ENCODE data around the gene TNNC1. TPM values are rescaled to one million over a fixed set of nuclear protein-coding genes. Genes with fewer than 3 reads are reported as not detected.

Gene TNNC1
- total RNA-seq, 2 experiments from 2014 or later: 0.57 to 3.2 TPM

GRCh38 chr3:52438579-52439425, 15.0 kb downstream of the TNNC1 start:
- no TSS peak for BruUV-seq (replicated peaks)
- no peaks in the 10 kb centered on the region for H3K9me3 ChIP-seq (ENCODE audit: low read length)
- CTCF ChIA-PET (ENCODE audit: unreplicated experiment): no interaction called here

GRCh38 chr3:52438104-52438376, 15.8 kb downstream of the TNNC1 start:
- H3K36me3 ChIP-seq (ENCODE audit: insufficient read depth, low read length): no peaks in the 10 kb centered on the region
- no peak overlapping the region for H2AFZ ChIP-seq (ENCODE audit: low read length)
- BruUV-seq (replicated peaks): no TSS peak
- TF ChIP-seq CTCF (conservative IDR thresholded peaks at IDR 0.05; ENCODE audit: low read length): no peak
- no peak for TF ChIP-seq EZH2phosphoT487 (IDR thresholded peaks at IDR 0.05; ENCODE audit: borderline replicate concordance, low read depth, low read length)
- H3K4me1 ChIP-seq (ENCODE audit: insufficient read depth, low read length, poor library complexity, severe bottlenecking): peaks cover 8% of the 10 kb centered on the region
- H3K4me2 ChIP-seq (ENCODE audit: low read length): no peak overlapping the region
- no peak for DNase-seq (ENCODE audit: low spot score)
- H3K9me2 ChIP-seq (ENCODE audit: insufficient read depth, low read length): no peaks in the 10 kb centered on the region
- H3K27ac ChIP-seq (ENCODE audit: low read depth, low read length, poor library complexity, severe bottlenecking): no peak overlapping the region
- POLR2A ChIA-PET: no interaction called here
- intact Hi-C loops (cut with micrococcal nuclease; ENCODE audit: unreplicated experiment): no loop called here
- H3K9me3 ChIP-seq (ENCODE audit: low read length): no peaks in the 10 kb centered on the region
- CTCF ChIA-PET (ENCODE audit: unreplicated experiment): no interaction called here
- no peaks in the 10 kb centered on the region for H4K20me1 ChIP-seq (ENCODE audit: insufficient read depth, low read length)
- no peaks in the 10 kb centered on the region for H3K79me2 ChIP-seq (ENCODE audit: insufficient read depth, low read depth, low read length)
- H3K4me3 ChIP-seq (ENCODE audit: low read depth, low read length, poor library complexity, severe bottlenecking): no peak overlapping the region

More at GRCh38 chr3:52438579-52439425, 15.0 kb downstream of the TNNC1 start:
- Histone ChIP-seq H3K27ac (ENCODE audit: low read depth, low read length, poor library complexity, severe bottlenecking) (no peak overlapping the region), H3K9me2 (ENCODE audit: insufficient read depth, low read length) (no peaks in the 10 kb centered on the region), H4K20me1 (ENCODE audit: insufficient read depth, low read length) (no peaks in the 10 kb centered on the region), H3K79me2 (ENCODE audit: insufficient read depth, low read depth, low read length) (no peaks in the 10 kb centered on the region), H3K4me2 (ENCODE audit: low read length) (no peak overlapping the region), H3K4me1 (ENCODE audit: insufficient read depth, low read length, poor library complexity, severe bottlenecking) (peaks cover 8% of the 10 kb centered on the region), H3K4me3 (ENCODE audit: low read depth, low read length, poor library complexity, severe bottlenecking) (no peak overlapping the region), H2AFZ (ENCODE audit: low read length) (no peak overlapping the region), H3K36me3 (ENCODE audit: insufficient read depth, low read length) (no peaks in the 10 kb centered on the region)
- TF ChIP-seq EZH2phosphoT487 (IDR thresholded peaks at IDR 0.05; ENCODE audit: borderline replicate concordance, low read depth, low read length): no peak
- no peak for TF ChIP-seq CTCF (conservative IDR thresholded peaks at IDR 0.05; ENCODE audit: low read length)
- no peak for DNase-seq (ENCODE audit: low spot score)
- intact Hi-C loops (cut with micrococcal nuclease; ENCODE audit: unreplicated experiment): no loop called here
- POLR2A ChIA-PET: no interaction called here

- no peak for DNase-seq (ENCODE audit: low spot score)
- no peaks in the 10 kb centered on the region for H3K9me2 ChIP-seq (ENCODE audit: insufficient read depth, low read length)
- H3K9me3 ChIP-seq (ENCODE audit: low read length): no peaks in the 10 kb centered on the region
- H3K4me1 ChIP-seq (ENCODE audit: insufficient read depth, low read length, poor library complexity, severe bottlenecking): peaks cover 8% of the 10 kb centered on the region
- H3K27ac ChIP-seq (ENCODE audit: low read depth, low read length, poor library complexity, severe bottlenecking): no peak overlapping the region
- no peaks in the 10 kb centered on the region for H3K36me3 ChIP-seq (ENCODE audit: insufficient read depth, low read length)
- no TSS peak for BruUV-seq (replicated peaks)
- TF ChIP-seq CTCF (conservative IDR thresholded peaks at IDR 0.05; ENCODE audit: low read length): no peak
- no peak for TF ChIP-seq EZH2phosphoT487 (IDR thresholded peaks at IDR 0.05; ENCODE audit: borderline replicate concordance, low read depth, low read length)
- no peak overlapping the region for H3K4me3 ChIP-seq (ENCODE audit: low read depth, low read length, poor library complexity, severe bottlenecking)
- CTCF ChIA-PET (ENCODE audit: unreplicated experiment): no interaction called here
- H3K79me2 ChIP-seq (ENCODE audit: insufficient read depth, low read depth, low read length): no peaks in the 10 kb centered on the region
- intact Hi-C loops (cut with micrococcal nuclease; ENCODE audit: unreplicated experiment): no loop called here
- H2AFZ ChIP-seq (ENCODE audit: low read length): no peak overlapping the region
- H3K4me2 ChIP-seq (ENCODE audit: low read length): no peak overlapping the region
- no peaks in the 10 kb centered on the region for H4K20me1 ChIP-seq (ENCODE audit: insufficient read depth, low read length)
- POLR2A ChIA-PET: no interaction called here
These were observed 16.3 kb downstream of the TNNC1 start for GRCh38 chr3:52437326-52438103.
